C4-2B (cell line): Measurements from ENCODE around the gene CRYZL1.
A peak's percentile ranks its signal among the peaks of the same experiment; 100 is the strongest.

Experiments
- H3K27ac ChIP-seq: fragments of 450-650 bp; 2 replicates; pipeline ENCODE4 v1.5.1; 2017
- ZFX ChIP-seq: fragments of 450-650 bp; IDR thresholded peaks from 2 replicates; pipeline ENCODE4 v1.6.1; 2017
- TF ChIP-seq, protein P1 (sequence below): fragments of 450-650 bp; conservative IDR thresholded peaks from 2 replicates; pipeline ENCODE4 v1.5.1; 2017; ENCODE audit warnings: mild to moderate bottlenecking

Gene CRYZL1

GRCh38 chr21:33663241-33663640 is 21.7 kb upstream of the CRYZL1 start:
- TF ChIP-seq, protein P1, sequence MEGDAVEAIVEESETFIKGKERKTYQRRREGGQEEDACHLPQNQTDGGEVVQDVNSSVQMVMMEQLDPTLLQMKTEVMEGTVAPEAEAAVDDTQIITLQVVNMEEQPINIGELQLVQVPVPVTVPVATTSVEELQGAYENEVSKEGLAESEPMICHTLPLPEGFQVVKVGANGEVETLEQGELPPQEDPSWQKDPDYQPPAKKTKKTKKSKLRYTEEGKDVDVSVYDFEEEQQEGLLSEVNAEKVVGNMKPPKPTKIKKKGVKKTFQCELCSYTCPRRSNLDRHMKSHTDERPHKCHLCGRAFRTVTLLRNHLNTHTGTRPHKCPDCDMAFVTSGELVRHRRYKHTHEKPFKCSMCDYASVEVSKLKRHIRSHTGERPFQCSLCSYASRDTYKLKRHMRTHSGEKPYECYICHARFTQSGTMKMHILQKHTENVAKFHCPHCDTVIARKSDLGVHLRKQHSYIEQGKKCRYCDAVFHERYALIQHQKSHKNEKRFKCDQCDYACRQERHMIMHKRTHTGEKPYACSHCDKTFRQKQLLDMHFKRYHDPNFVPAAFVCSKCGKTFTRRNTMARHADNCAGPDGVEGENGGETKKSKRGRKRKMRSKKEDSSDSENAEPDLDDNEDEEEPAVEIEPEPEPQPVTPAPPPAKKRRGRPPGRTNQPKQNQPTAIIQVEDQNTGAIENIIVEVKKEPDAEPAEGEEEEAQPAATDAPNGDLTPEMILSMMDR = no peak
- no peak for TF ChIP-seq ZFX
- H3K27ac ChIP-seq = no peak overlapping the region

DNA sequence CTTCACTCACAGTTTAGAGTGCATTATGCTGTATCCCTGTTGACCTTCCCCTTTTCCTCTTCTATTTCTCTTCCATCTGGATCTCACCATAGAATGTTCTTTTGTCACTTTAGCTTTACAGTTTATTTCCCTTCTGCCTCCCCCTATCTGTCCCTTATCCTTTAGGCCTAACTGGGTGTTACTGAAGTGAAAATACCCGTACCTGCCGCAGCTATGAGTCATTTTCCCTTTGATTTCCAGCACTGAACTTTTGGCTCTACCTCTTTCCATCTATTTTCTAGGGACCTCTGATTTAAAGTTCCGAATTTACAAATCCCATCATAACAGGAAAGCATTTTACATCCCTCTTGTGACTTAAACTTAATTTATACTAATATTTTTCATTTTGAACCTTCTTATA is 20.5 kb upstream of the CRYZL1 start:
- TF ChIP-seq, protein P1 = no peak
- no peak for TF ChIP-seq ZFX

GRCh38 chr21:33661146-33661545 is 19.6 kb upstream of the CRYZL1 start:
- TF ChIP-seq, protein P1 = no peak
- TF ChIP-seq ZFX = no peak
- no peak overlapping the region for H3K27ac ChIP-seq

More for the DNA sequence above, 20.5 kb upstream of the CRYZL1 start:
- H3K27ac ChIP-seq = no peak overlapping the region

DNA sequence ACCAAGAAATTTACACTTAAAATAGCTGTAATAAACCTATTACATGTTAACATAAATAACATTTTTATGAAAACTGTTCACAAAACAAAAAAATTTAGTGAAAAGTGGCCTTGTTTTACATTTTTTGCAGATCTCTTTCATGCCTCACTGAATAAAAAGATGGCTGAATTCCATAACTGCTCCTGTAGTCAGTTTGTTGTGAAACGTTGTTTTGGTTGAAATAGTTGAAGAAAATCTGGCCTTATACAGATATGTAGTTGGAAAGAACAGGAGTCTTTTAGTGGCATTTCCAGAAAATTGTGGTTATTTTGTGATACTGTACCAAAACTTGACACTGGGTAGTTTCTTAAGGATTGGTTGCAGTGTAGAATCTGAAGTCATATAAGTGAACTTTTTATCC is 18.9 kb upstream of the CRYZL1 start:
- no peak for TF ChIP-seq ZFX
- TF ChIP-seq, protein P1 = no peak
- H3K27ac ChIP-seq = no peak overlapping the region

GRCh38 chr21:33659568-33659949 is 18.0 kb upstream of the CRYZL1 start:
- TF ChIP-seq ZFX = no peak
- TF ChIP-seq, protein P1 = no peak
- H3K27ac ChIP-seq = peak overlapping the region; percentile 44; the same call in 1 of the 2 replicates

GRCh38 chr21:33658919-33659567 is 17.5 kb upstream of the CRYZL1 start:
- H3K27ac ChIP-seq = peak overlapping the region; percentile 44; the same call in 1 of the 2 replicates
- TF ChIP-seq, protein P1 = no peak
- TF ChIP-seq ZFX = no peak

DNA sequence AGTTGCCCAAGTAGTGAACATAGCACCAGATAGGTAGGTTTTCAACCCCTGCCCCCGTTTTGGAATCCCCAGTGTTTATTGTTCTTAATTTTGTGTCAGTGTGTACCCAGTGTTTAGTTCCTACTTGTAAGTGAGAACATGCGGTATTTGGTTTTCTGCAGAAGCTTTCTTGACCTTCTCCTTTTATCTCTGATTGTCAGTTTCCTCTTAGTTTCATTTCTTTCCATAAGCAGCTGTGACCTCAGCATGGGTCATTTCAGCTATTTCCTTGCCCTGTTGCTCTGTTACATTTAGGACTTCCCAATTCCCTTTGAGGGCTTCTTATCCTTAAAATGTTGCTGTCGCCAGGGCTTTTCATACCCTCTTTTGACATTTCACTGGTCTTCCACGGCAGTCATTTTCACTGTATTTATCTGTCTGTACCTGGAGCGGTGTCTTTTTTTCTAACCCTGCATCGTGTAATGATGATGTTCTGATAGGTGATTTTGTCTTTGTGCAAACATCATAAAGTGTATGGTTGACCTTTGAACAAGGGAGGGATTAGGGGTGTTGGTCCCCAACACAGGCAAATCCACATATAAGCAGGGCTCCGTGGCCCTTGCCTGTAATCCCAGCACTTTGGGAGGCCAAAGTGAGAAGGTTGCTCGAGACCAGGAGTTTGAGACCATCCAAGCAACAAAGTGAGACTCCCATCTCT is 15.7 kb upstream of the CRYZL1 start:
- no peak for TF ChIP-seq ZFX
- TF ChIP-seq, protein P1 = no peak
- peak overlapping the region; percentile 62 for H3K27ac ChIP-seq
